ENCODE results near the gene WIPF2. TPM values are rescaled to one million over a fixed set of nuclear protein-coding genes. Genes with fewer than 3 reads are reported as not detected.

The WIPF2 gene
- 1 to 10 TPM; 4.6 to 6.2 (median 5.4) TPM for total RNA-seq

GRCh38 chr17:40218740-40219593 is at the start of gene WIPF2:
Gene WIPF2 (plus strand): TSS chr17:40219304. CDS start chr17:40256460, 37,156 bp downstream.
- no peaks in the 10 kb centered on the region for H3K27me3 ChIP-seq
- ATAC-seq, result peak; percentile 99
- peaks cover 0 to 12% of the 10 kb centered on the region in 2 donors for H3K4me1 ChIP-seq
- TF ChIP-seq POLR2A (IDR thresholded peaks at IDR 0.05), result peak; percentile 72 to 74
- peak; percentile 50 to 90 (median 87) for TF ChIP-seq CTCF (IDR thresholded peaks at IDR 0.05 in 4 of 5, conservative IDR thresholded peaks at IDR 0.05 in 1 of 5)
- intact Hi-C loops (cut with DNase I; ENCODE audit: low total_unique reads), result loop anchor here (5.0 kb wide), 1 partner anchor 68 kb away; the partner anchor contains the start of gene CDC6
- DNase-seq, result peak; percentile 94 to 95
- no peaks in the 10 kb centered on the region for H3K9me3 ChIP-seq
- in situ Hi-C loops (cut with MboI; ENCODE audit: low sequenced_read_pairs in 4 of 4), result loop anchor here in 1 of 4 donors (25.0 kb wide), 1 partner anchor 143 kb away; the partner anchor contains the start of gene GJD3
- no peaks in the 10 kb centered on the region for H3K36me3 ChIP-seq
- peak within 1 kb of the TSS; percentile 85 to 98 (median 95) for H3K27ac ChIP-seq
- H3K4me3 ChIP-seq, result peak within 1 kb of the TSS; percentile 75 to 94 (median 86)

- Histone ChIP-seq H3K9me3 (no peaks in the 10 kb centered on the region), H3K4me3 (no peak overlapping the region), H3K27ac (no peak overlapping the region), H3K36me3 (peaks cover 2 to 80% of the 10 kb centered on the region in 2 donors), H3K27me3 (no peaks in the 10 kb centered on the region), H3K4me1 (no peaks in the 10 kb centered on the region)
- TF ChIP-seq POLR2A (IDR thresholded peaks at IDR 0.05), result no peak
- no peak for TF ChIP-seq CTCF (IDR thresholded peaks at IDR 0.05 in 4 of 5, conservative IDR thresholded peaks at IDR 0.05 in 1 of 5)
- DNase-seq (no peak), ATAC-seq (no peak)
- intact Hi-C loops (cut with DNase I; ENCODE audit: low total_unique reads), result no loop called here
- in situ Hi-C loops (cut with MboI; ENCODE audit: low sequenced_read_pairs in 4 of 4), result loop anchor here in 1 of 4 donors (25.0 kb wide), 1 partner anchor 133 kb away; no protein-coding TSS in a partner anchor
Observed at GRCh38 chr17:40170325-40170724, 48.8 kb upstream of the WIPF2 start.

GRCh38 chr17:40171750-40172149 is 47.4 kb upstream of the WIPF2 start:
- DNase-seq (no peak), ATAC-seq (no peak)
- Histone ChIP-seq H3K4me3 (no peak overlapping the region), H3K9me3 (no peaks in the 10 kb centered on the region), H3K36me3 (peaks cover 2 to 77% of the 10 kb centered on the region in 2 donors), H3K27ac (peak overlapping the region in 1 of 4 donors; percentile 29), H3K27me3 (no peaks in the 10 kb centered on the region), H3K4me1 (no peaks in the 10 kb centered on the region)
- TF ChIP-seq POLR2A (IDR thresholded peaks at IDR 0.05) (no peak), CTCF (IDR thresholded peaks at IDR 0.05 in 4 of 5, conservative IDR thresholded peaks at IDR 0.05 in 1 of 5) (no peak)
- intact Hi-C loops (cut with DNase I; ENCODE audit: low total_unique reads), result no loop called here
- in situ Hi-C loops (cut with MboI; ENCODE audit: low sequenced_read_pairs in 4 of 4), result loop anchor here in 1 of 4 donors (25.0 kb wide), 1 partner anchor 134 kb away; no protein-coding TSS in a partner anchor

GRCh38 chr17:40173091-40173777 is 45.9 kb upstream of the WIPF2 start:
- no peak overlapping the region for H3K4me3 ChIP-seq
- in situ Hi-C loops (cut with MboI; ENCODE audit: low sequenced_read_pairs in 4 of 4) (loop anchor here in 1 of 4 donors (25.0 kb wide), 1 partner anchor 136 kb away; no protein-coding TSS in a partner anchor), intact Hi-C loops (cut with DNase I; ENCODE audit: low total_unique reads) (no loop called here)
- TF ChIP-seq POLR2A (IDR thresholded peaks at IDR 0.05), result no peak
- TF ChIP-seq CTCF (IDR thresholded peaks at IDR 0.05 in 4 of 5, conservative IDR thresholded peaks at IDR 0.05 in 1 of 5), result no peak
- ATAC-seq, result no peak
- no peak overlapping the region for H3K27ac ChIP-seq
- no peaks in the 10 kb centered on the region for H3K27me3 ChIP-seq
- DNase-seq, result no peak
- no peaks in the 10 kb centered on the region for H3K9me3 ChIP-seq
- H3K36me3 ChIP-seq, result peaks cover 2 to 62% of the 10 kb centered on the region in 2 donors
- no peaks in the 10 kb centered on the region for H3K4me1 ChIP-seq

Measured in gastrocnemius medialis (tissue), 4 donors.